ENCODE measurements around the gene MICALL1.

Gene MICALL1

DNA sequence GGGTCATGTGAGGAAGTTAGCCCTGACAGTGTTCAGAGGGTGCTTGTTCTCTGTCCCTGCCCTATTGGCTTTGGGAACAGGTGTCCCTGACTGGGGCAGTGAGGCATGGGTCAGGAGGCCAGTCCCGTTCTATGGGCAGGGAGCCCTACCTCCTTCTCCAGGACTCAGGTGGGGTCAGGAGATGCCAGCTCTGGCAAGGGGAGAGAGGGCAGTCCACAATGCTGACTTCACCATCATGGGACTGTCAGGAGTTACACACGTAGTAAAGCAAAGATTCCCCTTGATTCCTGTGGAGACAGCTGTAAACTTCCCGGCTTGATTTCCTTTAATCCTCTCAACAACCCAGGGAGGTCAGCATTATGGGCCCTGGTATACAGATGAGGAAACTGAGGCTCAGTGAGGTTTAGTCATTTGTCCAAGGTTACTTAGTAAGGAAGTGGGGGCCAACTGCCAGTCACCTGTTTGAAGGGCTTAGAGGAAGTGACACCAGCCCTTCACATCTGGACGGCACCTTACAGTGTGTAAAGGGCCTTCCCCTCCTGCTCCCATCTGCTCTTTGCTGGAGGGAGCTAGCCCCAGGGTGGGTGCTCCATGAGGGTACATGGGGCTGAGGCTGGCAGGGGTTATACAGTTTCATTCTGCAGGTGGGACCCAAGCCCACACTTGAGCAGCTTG, 11.9 kb downstream of the MICALL1 start:
- ATAC-seq, result no peak
- TF ChIP-seq ZC3H10 (CRISPR knock-in tag; IDR thresholded peaks at IDR 0.05) (no peak), ZNF565 (CRISPR knock-in tag; conservative IDR thresholded peaks at IDR 0.05; ENCODE audit: low read depth) (no peak), ZNF8 (CRISPR knock-in tag; IDR thresholded peaks at IDR 0.05) (no peak), CSDC2 (CRISPR knock-in tag; IDR thresholded peaks at IDR 0.05) (no peak), TCF4 (CRISPR knock-in tag; IDR thresholded peaks at IDR 0.05; ENCODE audit: borderline replicate concordance) (no peak), SNAI2 (CRISPR knock-in tag; IDR thresholded peaks at IDR 0.05) (no peak), BACH2 (CRISPR knock-in tag; IDR thresholded peaks at IDR 0.05; ENCODE audit: borderline replicate concordance) (no peak), ZFP3 (CRISPR knock-in tag; IDR thresholded peaks at IDR 0.05) (no peak), ZFP30 (CRISPR knock-in tag; IDR thresholded peaks at IDR 0.05) (no peak), OSR1 (CRISPR knock-in tag; IDR thresholded peaks at IDR 0.05) (no peak), ESRRG (CRISPR knock-in tag; IDR thresholded peaks at IDR 0.05) (no peak)
- TF ChIP-seq, protein P1, sequence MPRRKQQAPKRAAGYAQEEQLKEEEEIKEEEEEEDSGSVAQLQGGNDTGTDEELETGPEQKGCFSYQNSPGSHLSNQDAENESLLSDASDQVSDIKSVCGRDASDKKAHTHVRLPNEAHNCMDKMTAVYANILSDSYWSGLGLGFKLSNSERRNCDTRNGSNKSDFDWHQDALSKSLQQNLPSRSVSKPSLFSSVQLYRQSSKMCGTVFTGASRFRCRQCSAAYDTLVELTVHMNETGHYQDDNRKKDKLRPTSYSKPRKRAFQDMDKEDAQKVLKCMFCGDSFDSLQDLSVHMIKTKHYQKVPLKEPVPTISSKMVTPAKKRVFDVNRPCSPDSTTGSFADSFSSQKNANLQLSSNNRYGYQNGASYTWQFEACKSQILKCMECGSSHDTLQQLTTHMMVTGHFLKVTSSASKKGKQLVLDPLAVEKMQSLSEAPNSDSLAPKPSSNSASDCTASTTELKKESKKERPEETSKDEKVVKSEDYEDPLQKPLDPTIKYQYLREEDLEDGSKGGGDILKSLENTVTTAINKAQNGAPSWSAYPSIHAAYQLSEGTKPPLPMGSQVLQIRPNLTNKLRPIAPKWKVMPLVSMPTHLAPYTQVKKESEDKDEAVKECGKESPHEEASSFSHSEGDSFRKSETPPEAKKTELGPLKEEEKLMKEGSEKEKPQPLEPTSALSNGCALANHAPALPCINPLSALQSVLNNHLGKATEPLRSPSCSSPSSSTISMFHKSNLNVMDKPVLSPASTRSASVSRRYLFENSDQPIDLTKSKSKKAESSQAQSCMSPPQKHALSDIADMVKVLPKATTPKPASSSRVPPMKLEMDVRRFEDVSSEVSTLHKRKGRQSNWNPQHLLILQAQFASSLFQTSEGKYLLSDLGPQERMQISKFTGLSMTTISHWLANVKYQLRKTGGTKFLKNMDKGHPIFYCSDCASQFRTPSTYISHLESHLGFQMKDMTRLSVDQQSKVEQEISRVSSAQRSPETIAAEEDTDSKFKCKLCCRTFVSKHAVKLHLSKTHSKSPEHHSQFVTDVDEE (CRISPR knock-in tag; IDR thresholded peaks at IDR 0.05), result no peak
- TF ChIP-seq, protein P2, sequence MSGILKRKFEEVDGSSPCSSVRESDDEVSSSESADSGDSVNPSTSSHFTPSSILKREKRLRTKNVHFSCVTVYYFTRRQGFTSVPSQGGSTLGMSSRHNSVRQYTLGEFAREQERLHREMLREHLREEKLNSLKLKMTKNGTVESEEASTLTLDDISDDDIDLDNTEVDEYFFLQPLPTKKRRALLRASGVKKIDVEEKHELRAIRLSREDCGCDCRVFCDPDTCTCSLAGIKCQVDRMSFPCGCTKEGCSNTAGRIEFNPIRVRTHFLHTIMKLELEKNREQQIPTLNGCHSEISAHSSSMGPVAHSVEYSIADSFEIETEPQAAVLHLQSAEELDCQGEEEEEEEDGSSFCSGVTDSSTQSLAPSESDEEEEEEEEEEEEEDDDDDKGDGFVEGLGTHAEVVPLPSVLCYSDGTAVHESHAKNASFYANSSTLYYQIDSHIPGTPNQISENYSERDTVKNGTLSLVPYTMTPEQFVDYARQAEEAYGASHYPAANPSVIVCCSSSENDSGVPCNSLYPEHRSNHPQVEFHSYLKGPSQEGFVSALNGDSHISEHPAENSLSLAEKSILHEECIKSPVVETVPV (CRISPR knock-in tag; IDR thresholded peaks at IDR 0.05), result no peak
- TF ChIP-seq, protein P3, sequence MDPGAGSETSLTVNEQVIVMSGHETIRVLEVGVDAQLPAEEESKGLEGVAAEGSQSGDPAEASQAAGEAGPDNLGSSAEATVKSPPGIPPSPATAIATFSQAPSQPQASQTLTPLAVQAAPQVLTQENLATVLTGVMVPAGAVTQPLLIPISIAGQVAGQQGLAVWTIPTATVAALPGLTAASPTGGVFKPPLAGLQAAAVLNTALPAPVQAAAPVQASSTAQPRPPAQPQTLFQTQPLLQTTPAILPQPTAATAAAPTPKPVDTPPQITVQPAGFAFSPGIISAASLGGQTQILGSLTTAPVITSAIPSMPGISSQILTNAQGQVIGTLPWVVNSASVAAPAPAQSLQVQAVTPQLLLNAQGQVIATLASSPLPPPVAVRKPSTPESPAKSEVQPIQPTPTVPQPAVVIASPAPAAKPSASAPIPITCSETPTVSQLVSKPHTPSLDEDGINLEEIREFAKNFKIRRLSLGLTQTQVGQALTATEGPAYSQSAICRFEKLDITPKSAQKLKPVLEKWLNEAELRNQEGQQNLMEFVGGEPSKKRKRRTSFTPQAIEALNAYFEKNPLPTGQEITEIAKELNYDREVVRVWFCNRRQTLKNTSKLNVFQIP (CRISPR knock-in tag; IDR thresholded peaks at IDR 0.05; ENCODE audit: borderline replicate concordance, low read depth), result no peak

DNA sequence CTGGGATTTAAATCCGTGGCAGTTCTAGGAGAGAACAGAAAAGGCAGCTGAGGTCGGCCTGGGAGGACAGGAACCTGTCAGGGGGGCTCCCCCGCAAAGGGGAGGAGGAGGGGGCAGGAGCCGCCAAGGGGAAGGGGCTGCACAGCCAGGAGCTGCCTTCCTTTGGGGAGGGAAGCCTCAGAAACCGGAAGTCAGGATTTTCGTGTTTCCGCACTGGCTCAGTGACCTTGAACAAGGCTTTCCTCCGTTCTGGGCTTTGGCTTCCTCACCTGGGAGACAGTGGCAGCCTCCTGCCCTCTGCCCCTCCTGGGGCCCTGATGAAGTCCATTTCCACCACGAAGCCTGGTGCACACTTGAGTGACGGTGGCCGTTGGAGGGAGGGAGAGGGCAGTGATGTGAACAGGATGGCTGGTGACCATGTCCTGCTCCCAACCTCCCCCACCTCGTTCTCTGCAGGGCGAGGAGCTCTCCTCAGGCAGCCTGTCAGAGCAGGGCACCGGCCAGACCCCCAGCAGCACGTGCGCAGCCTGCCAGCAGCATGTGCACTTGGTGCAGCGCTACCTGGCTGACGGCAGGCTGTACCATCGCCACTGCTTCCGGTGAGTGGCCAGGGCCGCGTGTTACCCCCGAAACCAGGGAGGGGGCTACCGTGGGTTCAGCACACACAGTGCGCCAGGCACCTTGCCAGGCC, 12.6 kb downstream of the MICALL1 start:
- no peak for TF ChIP-seq TCF4 (CRISPR knock-in tag; IDR thresholded peaks at IDR 0.05; ENCODE audit: borderline replicate concordance)
- no peak for TF ChIP-seq ZFP30 (CRISPR knock-in tag; IDR thresholded peaks at IDR 0.05)
- no peak for TF ChIP-seq RARB (CRISPR knock-in tag; IDR thresholded peaks at IDR 0.05)
- TF ChIP-seq CSDC2 (CRISPR knock-in tag; IDR thresholded peaks at IDR 0.05), result no peak
- TF ChIP-seq, protein P1 (CRISPR knock-in tag; IDR thresholded peaks at IDR 0.05), result no peak
- TF ChIP-seq PPARA (CRISPR knock-in tag; IDR thresholded peaks at IDR 0.05; ENCODE audit: borderline replicate concordance), result no peak
- TF ChIP-seq ZFP3 (CRISPR knock-in tag; IDR thresholded peaks at IDR 0.05), result no peak
- TF ChIP-seq TOX (CRISPR knock-in tag; IDR thresholded peaks at IDR 0.05; ENCODE audit: borderline replicate concordance), result no peak
- no peak for TF ChIP-seq GLIS3 (CRISPR knock-in tag; IDR thresholded peaks at IDR 0.05)
- TF ChIP-seq OSR1 (CRISPR knock-in tag; IDR thresholded peaks at IDR 0.05), result no peak
- no peak for TF ChIP-seq ZNF70 (CRISPR knock-in tag; IDR thresholded peaks at IDR 0.05)
- TF ChIP-seq ZC3H10 (CRISPR knock-in tag; IDR thresholded peaks at IDR 0.05), result no peak
- TF ChIP-seq, protein P4, sequence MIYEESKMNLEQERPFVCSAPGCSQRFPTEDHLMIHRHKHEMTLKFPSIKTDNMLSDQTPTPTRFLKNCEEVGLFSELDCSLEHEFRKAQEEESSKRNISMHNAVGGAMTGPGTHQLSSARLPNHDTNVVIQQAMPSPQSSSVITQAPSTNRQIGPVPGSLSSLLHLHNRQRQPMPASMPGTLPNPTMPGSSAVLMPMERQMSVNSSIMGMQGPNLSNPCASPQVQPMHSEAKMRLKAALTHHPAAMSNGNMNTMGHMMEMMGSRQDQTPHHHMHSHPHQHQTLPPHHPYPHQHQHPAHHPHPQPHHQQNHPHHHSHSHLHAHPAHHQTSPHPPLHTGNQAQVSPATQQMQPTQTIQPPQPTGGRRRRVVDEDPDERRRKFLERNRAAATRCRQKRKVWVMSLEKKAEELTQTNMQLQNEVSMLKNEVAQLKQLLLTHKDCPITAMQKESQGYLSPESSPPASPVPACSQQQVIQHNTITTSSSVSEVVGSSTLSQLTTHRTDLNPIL (CRISPR knock-in tag; IDR thresholded peaks at IDR 0.05; ENCODE audit: low read depth), result no peak
- TF ChIP-seq, protein P3 (CRISPR knock-in tag; IDR thresholded peaks at IDR 0.05; ENCODE audit: borderline replicate concordance, low read depth), result no peak
- TF ChIP-seq, protein P2 (CRISPR knock-in tag; IDR thresholded peaks at IDR 0.05), result no peak
- no peak for TF ChIP-seq ZNF565 (CRISPR knock-in tag; conservative IDR thresholded peaks at IDR 0.05; ENCODE audit: low read depth)
- TF ChIP-seq ISL1 (CRISPR knock-in tag; IDR thresholded peaks at IDR 0.05), result no peak
- ATAC-seq, result no peak

Data from SK-N-SH treated with all-trans-retinoic acid at 6 μM for 48 hours (cell line).